Measurements from ENCODE around the gene ZNF43. TPM values are rescaled to one million over a fixed set of nuclear protein-coding genes. Genes with fewer than 3 reads are reported as not detected.

ZNF43 gene
- total and polyA plus RNA-seq, 4 donors, result 0.88 to 26.3 (median 9.5) TPM

Other genes starting within 250 kb of the ZNF43 start
- 10 to 100 TPM; 17.0 to 21.6 TPM for gene ZNF100, start 68.6 kb downstream of the ZNF43 start, total RNA-seq
- gene ZNF100, start 68.6 kb downstream of the ZNF43 start, polyA plus RNA-seq, result 1 to 10 TPM; 1.4 to 2.0 TPM
- gene ZNF208, start 174.8 kb upstream of the ZNF43 start, total RNA-seq, result 10 to 100 TPM; 12.6 to 23.2 TPM
- 1 to 10 TPM; 3.0 to 5.0 TPM for gene ZNF208, start 174.8 kb upstream of the ZNF43 start, polyA plus RNA-seq
- 1 to 10 TPM; 2.4 to 3.3 TPM for gene ZNF257, start 216.3 kb upstream of the ZNF43 start, total RNA-seq
- under 1 TPM in 1 of 2 donors, not detected in 1; 0.18 TPM for gene ZNF257, start 216.3 kb upstream of the ZNF43 start, polyA plus RNA-seq

All from aorta (tissue), 4 donors.